GM19023 (cell line): ENCODE data around the gene CYBA.

Experiments
- ATAC-seq: cut with Tn5 transposase; IDR thresholded peaks from one replicate; pipeline ENCODE4 v1.9.1; 2021; ENCODE audit warnings: mild to moderate bottlenecking, moderate library complexity; ENCODE audit not compliant: unreplicated experiment

CYBA gene

DNA sequence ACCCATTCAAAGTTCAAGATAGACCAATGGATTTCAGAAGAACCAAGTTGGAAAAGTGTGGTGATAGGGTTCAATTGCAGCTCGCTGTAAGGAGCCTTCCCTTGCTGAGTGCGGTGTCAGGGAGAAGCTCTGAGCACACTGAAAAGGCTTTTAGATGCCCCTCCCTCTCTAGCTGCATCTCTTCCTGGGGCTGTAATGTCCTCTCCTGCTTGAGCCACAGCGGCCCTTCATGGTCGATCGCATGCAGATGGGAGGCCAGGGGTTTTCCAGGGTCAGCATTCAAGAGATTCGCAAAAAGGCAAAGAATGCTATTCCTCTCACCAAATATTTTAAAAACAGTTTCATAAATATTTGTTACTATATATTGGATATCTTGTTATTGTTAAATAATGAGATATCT is 56.9 kb downstream of the CYBA start:
- ATAC-seq, result no peak

DNA sequence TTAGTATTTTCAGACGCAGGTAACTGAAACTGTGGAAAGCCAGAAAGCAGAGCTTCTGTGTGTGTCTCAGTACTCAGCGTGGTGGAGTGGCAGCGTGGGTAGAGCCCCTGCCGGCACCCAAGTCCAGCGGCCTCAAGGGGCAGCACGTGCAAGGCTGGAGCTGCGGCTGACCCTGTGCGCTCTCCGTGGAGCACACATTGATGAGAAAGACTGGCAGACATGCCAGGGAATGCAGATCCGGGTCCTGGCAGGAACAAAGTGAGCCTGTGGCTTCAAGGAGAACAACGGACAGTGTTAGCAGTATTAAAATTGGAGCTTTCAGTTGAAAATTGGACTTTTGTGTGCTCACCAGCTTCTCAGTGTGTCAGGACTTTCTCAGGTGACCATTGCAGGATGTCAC is 57.4 kb downstream of the CYBA start:
- ATAC-seq, result no peak
